ENCODE data around the gene SPTY2D1.

GRCh38 chr11:18677560-18677959 lies 43.4 kb upstream of the SPTY2D1 start:
- TF ChIP-seq, protein P1, sequence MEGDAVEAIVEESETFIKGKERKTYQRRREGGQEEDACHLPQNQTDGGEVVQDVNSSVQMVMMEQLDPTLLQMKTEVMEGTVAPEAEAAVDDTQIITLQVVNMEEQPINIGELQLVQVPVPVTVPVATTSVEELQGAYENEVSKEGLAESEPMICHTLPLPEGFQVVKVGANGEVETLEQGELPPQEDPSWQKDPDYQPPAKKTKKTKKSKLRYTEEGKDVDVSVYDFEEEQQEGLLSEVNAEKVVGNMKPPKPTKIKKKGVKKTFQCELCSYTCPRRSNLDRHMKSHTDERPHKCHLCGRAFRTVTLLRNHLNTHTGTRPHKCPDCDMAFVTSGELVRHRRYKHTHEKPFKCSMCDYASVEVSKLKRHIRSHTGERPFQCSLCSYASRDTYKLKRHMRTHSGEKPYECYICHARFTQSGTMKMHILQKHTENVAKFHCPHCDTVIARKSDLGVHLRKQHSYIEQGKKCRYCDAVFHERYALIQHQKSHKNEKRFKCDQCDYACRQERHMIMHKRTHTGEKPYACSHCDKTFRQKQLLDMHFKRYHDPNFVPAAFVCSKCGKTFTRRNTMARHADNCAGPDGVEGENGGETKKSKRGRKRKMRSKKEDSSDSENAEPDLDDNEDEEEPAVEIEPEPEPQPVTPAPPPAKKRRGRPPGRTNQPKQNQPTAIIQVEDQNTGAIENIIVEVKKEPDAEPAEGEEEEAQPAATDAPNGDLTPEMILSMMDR (IDR thresholded peaks at IDR 0.05; ENCODE audit: low read depth, low read length): no peak
- no peak for TF ChIP-seq EZH2phosphoT487 (IDR thresholded peaks at IDR 0.05; ENCODE audit: low read depth)

Measured in OCI-LY3 (cell line).